OCI-LY1 (cell line): ENCODE measurements around the gene HTN1.

Experiments used
- EZH2 ChIP-seq: fragments of 200-600 bp; sonication (generic), shearing (Covaris generic); IDR thresholded peaks from 2 replicates; pipeline ENCODE4 v1.8.0; 2017; ENCODE audit warnings: borderline replicate concordance, mixed run types, mild to moderate bottlenecking, antibody characterized with exemption, low read length, moderate library complexity, mixed read lengths
- TF ChIP-seq, protein P1 (sequence below): fragments of 200-600 bp; sonication (generic), shearing (Covaris generic); IDR thresholded peaks from 2 replicates; pipeline ENCODE4 v1.5.1; 2017; ENCODE audit warnings: mild to moderate bottlenecking, antibody characterized with exemption, low read length, moderate library complexity, mixed read lengths

DNA sequence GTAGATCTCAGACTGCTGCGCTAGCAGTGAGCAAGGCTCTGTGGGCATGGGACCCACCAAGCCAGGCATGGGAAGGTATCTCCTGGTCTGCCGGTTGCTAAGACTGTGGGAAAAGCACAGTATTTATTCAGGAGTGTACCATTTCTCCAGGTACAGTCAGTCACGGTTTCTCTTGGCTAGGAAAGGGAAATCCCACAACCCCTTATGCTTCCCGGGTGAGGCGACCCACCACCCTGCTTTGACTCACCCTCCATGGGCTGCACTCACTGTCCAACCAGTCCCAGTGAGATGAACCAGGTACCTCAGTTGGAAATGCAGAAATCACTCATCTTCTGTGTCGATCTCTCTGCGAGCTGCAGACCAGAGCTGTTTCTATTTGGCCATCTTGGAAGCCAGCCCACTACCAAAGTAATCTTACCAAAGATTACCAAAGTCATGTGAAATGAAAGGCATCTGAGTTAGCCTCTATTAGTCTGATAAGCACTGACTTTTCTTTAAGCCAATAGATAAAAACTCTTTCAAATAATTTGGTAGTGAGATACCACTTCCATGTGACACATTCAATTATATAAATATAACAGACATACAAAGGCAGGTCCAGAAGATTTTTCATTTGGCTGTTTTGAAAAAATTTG lies 8.5 kb upstream of the HTN1 start:
- TF ChIP-seq, protein P1, sequence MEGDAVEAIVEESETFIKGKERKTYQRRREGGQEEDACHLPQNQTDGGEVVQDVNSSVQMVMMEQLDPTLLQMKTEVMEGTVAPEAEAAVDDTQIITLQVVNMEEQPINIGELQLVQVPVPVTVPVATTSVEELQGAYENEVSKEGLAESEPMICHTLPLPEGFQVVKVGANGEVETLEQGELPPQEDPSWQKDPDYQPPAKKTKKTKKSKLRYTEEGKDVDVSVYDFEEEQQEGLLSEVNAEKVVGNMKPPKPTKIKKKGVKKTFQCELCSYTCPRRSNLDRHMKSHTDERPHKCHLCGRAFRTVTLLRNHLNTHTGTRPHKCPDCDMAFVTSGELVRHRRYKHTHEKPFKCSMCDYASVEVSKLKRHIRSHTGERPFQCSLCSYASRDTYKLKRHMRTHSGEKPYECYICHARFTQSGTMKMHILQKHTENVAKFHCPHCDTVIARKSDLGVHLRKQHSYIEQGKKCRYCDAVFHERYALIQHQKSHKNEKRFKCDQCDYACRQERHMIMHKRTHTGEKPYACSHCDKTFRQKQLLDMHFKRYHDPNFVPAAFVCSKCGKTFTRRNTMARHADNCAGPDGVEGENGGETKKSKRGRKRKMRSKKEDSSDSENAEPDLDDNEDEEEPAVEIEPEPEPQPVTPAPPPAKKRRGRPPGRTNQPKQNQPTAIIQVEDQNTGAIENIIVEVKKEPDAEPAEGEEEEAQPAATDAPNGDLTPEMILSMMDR: no peak
- no peak for TF ChIP-seq EZH2
